Spleen (tissue), 11 donors: Measurements from ENCODE around the gene MXRA7. TPM values are rescaled to one million over a fixed set of nuclear protein-coding genes. Genes with fewer than 3 reads are reported as not detected.

Source experiments
- DNase-seq: peaks from one replicate; pipeline ENCODE4 v3.0.0-alpha.2; 2020
- H3K27ac ChIP-seq, 8 donors: fragments of 200-600 bp; sonication (generic) in 7 of 8; 1 replicate in 4 of 8; 2 replicates in 4 of 8; pipeline versions ENCODE4 v1.5.0 to v1.8.0; 2016 to 2021; ENCODE audit warnings: inconsistent platforms in 4 of 8, mild to moderate bottlenecking in 4 of 8, moderate library complexity in 1 of 8
- H3K27me3 ChIP-seq, 7 donors: fragments of 200-600 bp; sonication (generic) in 6 of 7; replicated peaks in 1 of 7; 1 replicate in 4 of 7; 2 replicates in 3 of 7; pipeline versions ENCODE4 v1.5.0 to v1.8.0; 2016 to 2021; ENCODE audit warnings: inconsistent platforms in 3 of 7, mild to moderate bottlenecking in 1 of 7
- H3K36me3 ChIP-seq, 6 donors: fragments of 200-600 bp; sonication (generic) in 5 of 6; 1 replicate in 4 of 6; 2 replicates in 2 of 6; pipeline versions ENCODE4 v1.5.0 to v1.8.0; 2016 to 2021; ENCODE audit warnings: inconsistent platforms in 2 of 6
- H3K4me1 ChIP-seq, 6 donors: fragments of 200-600 bp; sonication (generic) in 5 of 6; 1 replicate in 3 of 6; 2 replicates in 3 of 6; pipeline versions ENCODE4 v1.5.0 to v1.8.0; 2016 to 2021; ENCODE audit warnings: inconsistent platforms in 3 of 6
- H3K4me3 ChIP-seq, 8 donors: fragments of 200-600 bp; sonication (generic) in 7 of 8; 1 replicate in 4 of 8; 2 replicates in 4 of 8; pipeline versions ENCODE4 v1.5.0 to v1.8.0; 2016 to 2021; ENCODE audit warnings: inconsistent platforms in 4 of 8, mild to moderate bottlenecking in 4 of 8, moderate library complexity in 2 of 8
- H3K9me3 ChIP-seq, 8 donors: fragments of 200-600 bp; sonication (generic) in 7 of 8; 1 replicate in 4 of 8; 2 replicates in 4 of 8; pipeline versions ENCODE4 v1.5.0 to v1.8.0; 2016 to 2021; ENCODE audit warnings: inconsistent platforms in 4 of 8
- CTCF ChIP-seq, 11 experiments: fragments of 200-600 bp in 7 of 11; fragments of 450-650 bp in 4 of 11; sonication (generic) in 4 of 11; IDR thresholded peaks in 8 of 11; conservative IDR thresholded peaks in 3 of 11; 1 replicate in 7 of 11; 2 replicates in 4 of 11; pipeline versions ENCODE4 v1.4.0 to v1.8.0; 2016 to 2021; ENCODE audit warnings: antibody characterized with exemption in 11 of 11, inconsistent platforms in 4 of 11, mild to moderate bottlenecking in 1 of 11
- POLR2A ChIP-seq, 3 donors: fragments of 450-650 bp; IDR thresholded peaks; one replicate each; pipeline ENCODE4 v1.5.1; 2017; ENCODE audit warnings: antibody characterized with exemption in 3 of 3, mild to moderate bottlenecking in 1 of 3
- POLR2AphosphoS5 ChIP-seq, 3 donors: sonication (generic); formaldehyde crosslinking; IDR thresholded peaks; one replicate each; pipeline ENCODE4 v1.5.1; 2017; ENCODE audit warnings: antibody characterized with exemption in 3 of 3
- WGBS, 5 donors: extraction: QIAGEN DNeasy Blood & Tissue Kit in 3 of 5; methylation state at CpG; one replicate each; pipeline versions ENCODE4 v1.1.5 to v1.1.7; 2013 to 2018; 5-methylcytosine and 5-hydroxymethylcytosine counted together
- intact Hi-C: fragments of 100-400 bp; cut with DNase I; formaldehyde crosslinking; loops from one replicate; pipeline ENCODE4 v1.15.0; 2023; ENCODE audit warnings: low total_unique reads
- polyA plus RNA-seq, 3 donors: library from polyadenylated mRNA; stranded (reverse); fragments of 200-250 nt; gene quantifications; one replicate each; pipeline ENCODE4 v1.2.1, GENCODE V29; 2013
- total RNA-seq, 7 donors: library from RNA; depleted of rRNA in 3 of 7; stranded (reverse); fragments of >200 nt in 3 of 7; fragmentation: NEBNext Ultra II Directional in 4 of 7; extraction: Animal tissue kit (Norgen Biotek cat#: 25700) in 4 of 7; gene quantifications; one replicate each; pipeline versions ENCODE4 v1.1.0 to v1.2.1, GENCODE V29; 2016 to 2021
- donor health status: healthy with polysubstance abuse.
- donor health status: DM: no; HTN: no; CAD: no; lungs with moderate emphysema.
- donor health status: DM: no; HTN: no; CAD: no.
- donor health status: Bipolar disorder and iron deficiency.
- donor health status: healthy.
- donor health status: DM: no; HTN: no; CAD: no.
- donor health status: DM: yes; HTN: yes; CAD: no.

Gene MXRA7
- total and polyA plus RNA-seq, 10 donors, result 37.8 to 172 (median 117) TPM

GRCh38 chr17:76678330-76678729 is 32.4 kb downstream of the MXRA7 start:
- WGBS, 5 donors, result 56 to 76% (median 66%) methylated on average over 12 of the region's 12 CpGs
- peak; percentile 33 to 51 (median 38) for TF ChIP-seq POLR2AphosphoS5 (IDR thresholded peaks at IDR 0.05)
- TF ChIP-seq CTCF (IDR thresholded peaks at IDR 0.05 in 8 of 11, conservative IDR thresholded peaks at IDR 0.05 in 3 of 11), result no peak
- no peak for TF ChIP-seq POLR2A (IDR thresholded peaks at IDR 0.05)
- intact Hi-C loops, result no loop called here
- Histone ChIP-seq H3K27me3 (no peaks in the 10 kb centered on the region), H3K4me3 (no peak overlapping the region), H3K9me3 (no peaks in the 10 kb centered on the region), H3K4me1 (peaks cover 6 to 47% (median 18%) of the 10 kb centered on the region in 6 donors), H3K27ac (peak overlapping the region in 6 of 8 donors; percentile 7 to 79 (median 44)), H3K36me3 (peaks cover 0 to 59% (median 0%) of the 10 kb centered on the region in 6 donors)
- no peak for DNase-seq

- intact Hi-C loops, result no loop called here
- H3K27ac ChIP-seq, result peak overlapping the region in 3 of 8 donors; percentile 48 to 79 (median 61)
Measured at GRCh38 chr17:76677406-76677805, 33.4 kb downstream of the MXRA7 start.

GRCh38 chr17:76676629-76677028 is 34.1 kb downstream of the MXRA7 start:
- no peak overlapping the region for H3K27ac ChIP-seq
- peaks cover 9 to 44% (median 18%) of the 10 kb centered on the region in 6 donors for H3K4me1 ChIP-seq
- no peak for DNase-seq
- WGBS, 5 donors, result 83 to 93% (median 89%) methylated on average over 6 of the region's 6 CpGs
- no peaks in the 10 kb centered on the region for H3K9me3 ChIP-seq
- H3K4me3 ChIP-seq, result no peak overlapping the region
- peaks cover 0 to 42% (median 0%) of the 10 kb centered on the region in 6 donors for H3K36me3 ChIP-seq
- no peak for TF ChIP-seq POLR2A (IDR thresholded peaks at IDR 0.05)
- no peak for TF ChIP-seq POLR2AphosphoS5 (IDR thresholded peaks at IDR 0.05)
- no peak for TF ChIP-seq CTCF (IDR thresholded peaks at IDR 0.05 in 8 of 11, conservative IDR thresholded peaks at IDR 0.05 in 3 of 11)
- intact Hi-C loops, result no loop called here
- no peaks in the 10 kb centered on the region for H3K27me3 ChIP-seq

More at GRCh38 chr17:76677406-76677805, 33.4 kb downstream of the MXRA7 start:
- DNase-seq, result no peak
- H3K4me3 ChIP-seq, result no peak overlapping the region
- no peaks in the 10 kb centered on the region for H3K27me3 ChIP-seq
- 87 to 89% (median 87%) methylated on average over 16 of the region's 16 CpGs for WGBS, 5 donors
- H3K4me1 ChIP-seq, result peaks cover 9 to 47% (median 19%) of the 10 kb centered on the region in 6 donors
- no peaks in the 10 kb centered on the region for H3K9me3 ChIP-seq
- TF ChIP-seq POLR2A (IDR thresholded peaks at IDR 0.05) (no peak), POLR2AphosphoS5 (IDR thresholded peaks at IDR 0.05) (peak in 1 of 3 donors; percentile 39)
- peaks cover 0 to 50% (median 0%) of the 10 kb centered on the region in 6 donors for H3K36me3 ChIP-seq

GRCh38 chr17:76675648-76676047 is 35.1 kb downstream of the MXRA7 start:
- Histone ChIP-seq H3K4me1 (peaks cover 6 to 44% (median 19%) of the 10 kb centered on the region in 6 donors), H3K27me3 (no peaks in the 10 kb centered on the region), H3K4me3 (no peak overlapping the region), H3K9me3 (no peaks in the 10 kb centered on the region), H3K36me3 (peaks cover 0 to 39% (median 0%) of the 10 kb centered on the region in 6 donors), H3K27ac (no peak overlapping the region)
- DNase-seq, result no peak
- no peak for TF ChIP-seq POLR2A (IDR thresholded peaks at IDR 0.05)
- TF ChIP-seq CTCF (IDR thresholded peaks at IDR 0.05 in 8 of 11, conservative IDR thresholded peaks at IDR 0.05 in 3 of 11), result no peak
- no peak for TF ChIP-seq POLR2AphosphoS5 (IDR thresholded peaks at IDR 0.05)
- intact Hi-C loops, result no loop called here
- 91 to 95% (median 93%) methylated on average over 6 of the region's 6 CpGs for WGBS, 5 donors
